OCI-LY3 (cell line): ENCODE data around the gene PIGU.

Experiments used
- CTCF ChIP-seq: fragments of 200-600, 300-600 bp; sonication (generic); IDR thresholded peaks from 2 replicates; pipeline ENCODE4 v1.5.1; 2014; ENCODE audit warnings: antibody characterized with exemption, low read length, low read depth
- EZH2phosphoT487 ChIP-seq: fragments of 200-600 bp; shearing (Covaris generic); IDR thresholded peaks from 2 replicates; pipeline ENCODE4 v1.6.1; 2018; ENCODE audit warnings: antibody characterized with exemption, mixed run types, low read depth

GRCh38 chr20:34557936-34558319 is 119.0 kb downstream of the PIGU start:
- no peak for TF ChIP-seq CTCF
- TF ChIP-seq EZH2phosphoT487: no peak
